Activated T-helper 17 cell treated with anti-CD3 and anti-CD28 coated beads, Interleukin-2, amount 50 U/mL, for 72 hours (primary cell): Measurements from ENCODE around the gene TMEM245. TPM values are rescaled to one million over a fixed set of nuclear protein-coding genes. Genes with fewer than 3 reads are reported as not detected.
A peak's percentile ranks its signal among the peaks of the same experiment; 100 is the strongest.

Experiments
- ATAC-seq: fragments of 150-1000 bp; cut with Tn5 transposase; replicated peaks from 2 replicates; pipeline ENCODE4 v1.10.0; 2021; ENCODE audit warnings: mild to moderate bottlenecking, moderate library complexity
- H3K27ac Mint-ChIP-seq: one replicate; pipeline ENCODE4 v1.8.0; 2022; ENCODE audit warnings: mixed read lengths
- H3K27me3 Mint-ChIP-seq: one replicate; pipeline ENCODE4 v1.8.0; 2022; ENCODE audit warnings: mixed read lengths
- H3K36me3 Mint-ChIP-seq: one replicate; pipeline ENCODE4 v1.8.0; 2022; ENCODE audit warnings: low read depth, mild to moderate bottlenecking, mixed read lengths
- H3K4me1 Mint-ChIP-seq: one replicate; pipeline ENCODE4 v1.8.0; 2022; ENCODE audit warnings: mixed read lengths
- H3K4me3 Mint-ChIP-seq: one replicate; pipeline ENCODE4 v1.8.0; 2022; ENCODE audit warnings: mild to moderate bottlenecking, mixed read lengths
- H3K9me3 Mint-ChIP-seq: one replicate; pipeline ENCODE4 v1.8.0; 2022; ENCODE audit warnings: mixed read lengths
- total RNA-seq, 2 donors: library from RNA; stranded (reverse); gene quantifications; one replicate each; pipeline ENCODE4 v1.2.3, GENCODE V29; 2022

Gene TMEM245
- total RNA-seq, 2 donors from 2014 or later, result 19.3 to 22.3 TPM

DNA sequence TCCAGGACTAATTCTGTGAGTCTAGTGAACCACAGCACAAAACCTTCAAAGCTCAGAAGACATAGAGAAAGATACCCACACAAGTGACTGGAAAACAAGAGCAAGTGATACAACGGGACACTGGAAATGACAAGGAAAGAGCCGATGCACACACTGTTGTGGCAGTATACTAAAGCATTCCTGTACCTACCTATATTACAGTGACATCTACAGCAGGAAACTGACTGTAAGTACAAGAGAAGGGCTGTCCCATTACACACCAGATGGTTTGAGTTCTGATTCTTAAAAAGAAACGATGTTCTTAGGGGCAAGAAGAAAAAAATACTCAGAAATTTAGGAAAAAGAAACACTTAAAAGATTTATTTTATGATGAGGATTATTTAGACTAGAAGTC, 18.5 kb downstream of the TMEM245 start:
- Mint-ChIP-seq H3K27me3 (no peaks in the 10 kb centered on the region), H3K36me3 (peaks cover 40% of the 10 kb centered on the region), H3K4me3 (peak overlapping the region; percentile 54), H3K27ac (peak overlapping the region; percentile 64), H3K9me3 (peaks cover 3% of the 10 kb centered on the region), H3K4me1 (peaks cover 49% of the 10 kb centered on the region)
- peak; percentile 49 for ATAC-seq

DNA sequence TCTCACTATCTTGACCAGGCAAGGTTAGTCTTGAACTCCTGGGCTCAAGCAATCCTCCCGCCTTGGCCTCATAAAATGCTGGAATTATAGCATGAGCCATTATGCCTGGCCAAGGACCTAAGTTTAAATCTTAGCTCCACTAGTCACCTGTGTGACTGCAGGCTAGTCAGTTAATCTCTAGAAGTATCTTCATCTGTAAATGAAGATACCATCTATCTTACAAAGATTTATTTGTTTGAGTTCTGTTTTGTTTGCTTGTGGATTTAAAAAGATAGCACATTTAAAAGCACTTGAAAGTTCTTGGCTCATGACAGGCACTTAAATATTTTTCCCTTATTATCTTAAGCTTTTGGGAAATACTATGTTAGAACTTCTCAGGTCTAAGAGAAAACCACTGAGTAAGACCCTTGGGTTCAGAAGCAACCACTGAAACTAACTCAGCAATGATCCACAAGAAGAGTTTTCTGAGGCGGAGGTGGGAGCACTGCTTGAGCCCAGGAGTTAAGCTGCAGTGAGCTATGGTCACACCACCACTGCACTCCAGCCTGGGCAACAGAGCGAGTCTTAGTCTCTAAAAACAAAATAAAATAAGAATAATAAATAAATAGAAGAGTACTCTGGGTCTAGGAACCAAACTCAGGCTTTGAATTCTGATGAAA, 19.1 kb downstream of the TMEM245 start:
- Mint-ChIP-seq H3K4me1 (peaks cover 53% of the 10 kb centered on the region), H3K4me3 (peak overlapping the region; percentile 54), H3K36me3 (peaks cover 37% of the 10 kb centered on the region), H3K9me3 (peaks cover 3% of the 10 kb centered on the region), H3K27me3 (no peaks in the 10 kb centered on the region), H3K27ac (peak overlapping the region; percentile 64)
- peak; percentile 17 for ATAC-seq

DNA sequence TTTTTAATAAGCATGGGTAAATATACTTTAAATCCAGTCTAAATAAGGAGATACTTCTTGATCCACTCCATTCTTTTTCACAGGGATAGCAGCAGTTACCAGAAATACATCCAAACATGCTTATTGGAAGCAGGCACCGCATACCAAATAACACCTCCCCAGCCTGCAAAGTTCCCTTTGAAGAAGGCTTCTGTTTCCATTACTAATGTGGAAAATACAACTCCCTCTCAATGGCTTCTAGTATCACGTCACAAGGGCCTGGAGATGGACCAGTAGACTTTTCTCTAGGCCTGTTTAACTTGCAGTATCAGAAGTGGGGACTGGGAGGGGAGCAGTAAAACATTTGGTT, 20.8 kb downstream of the TMEM245 start:
- H3K27ac Mint-ChIP-seq, result peak overlapping the region; percentile 80
- H3K4me3 Mint-ChIP-seq, result peak overlapping the region; percentile 54
- peaks cover 3% of the 10 kb centered on the region for H3K9me3 Mint-ChIP-seq
- no peaks in the 10 kb centered on the region for H3K27me3 Mint-ChIP-seq
- H3K36me3 Mint-ChIP-seq, result peaks cover 35% of the 10 kb centered on the region
- H3K4me1 Mint-ChIP-seq, result peaks cover 60% of the 10 kb centered on the region
- no peak for ATAC-seq

DNA sequence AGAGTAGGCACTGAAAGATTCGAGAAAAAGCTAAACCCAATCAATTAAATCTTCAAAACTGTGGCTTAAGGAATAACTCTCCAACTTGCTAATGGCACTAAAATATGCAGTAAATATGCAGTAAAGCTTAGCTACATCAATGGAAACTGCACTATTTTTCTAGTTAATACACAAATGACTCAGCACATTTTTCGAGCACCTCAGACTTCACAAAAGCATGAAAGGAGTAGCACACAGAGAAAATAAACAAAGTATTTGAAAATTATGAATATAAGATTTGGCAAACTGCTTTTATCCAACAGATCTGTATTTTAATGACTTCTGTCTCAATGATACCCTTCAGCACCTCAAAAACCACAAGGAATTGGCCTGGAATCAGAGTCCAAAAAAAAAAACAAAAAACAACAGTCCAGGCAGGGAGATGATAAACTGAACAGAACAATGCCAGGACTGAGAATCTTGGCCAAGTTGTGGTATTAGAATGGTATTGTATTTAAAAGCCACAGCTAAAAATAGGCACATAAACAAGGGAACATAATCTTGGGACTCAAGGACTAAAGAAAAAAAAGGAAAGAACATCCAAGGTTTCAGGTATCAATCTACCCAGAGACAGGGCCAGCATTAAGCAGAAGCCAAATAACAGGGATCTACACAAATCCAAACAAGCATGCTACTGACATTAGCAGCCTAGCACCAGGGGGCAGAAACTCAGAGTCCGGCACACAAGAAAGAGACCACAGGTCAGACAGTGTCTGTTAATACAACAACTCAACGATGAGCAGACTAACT, 21.4 kb downstream of the TMEM245 start:
- Mint-ChIP-seq H3K9me3 (peaks cover under 1% of the 10 kb centered on the region), H3K36me3 (peaks cover 35% of the 10 kb centered on the region)

DNA sequence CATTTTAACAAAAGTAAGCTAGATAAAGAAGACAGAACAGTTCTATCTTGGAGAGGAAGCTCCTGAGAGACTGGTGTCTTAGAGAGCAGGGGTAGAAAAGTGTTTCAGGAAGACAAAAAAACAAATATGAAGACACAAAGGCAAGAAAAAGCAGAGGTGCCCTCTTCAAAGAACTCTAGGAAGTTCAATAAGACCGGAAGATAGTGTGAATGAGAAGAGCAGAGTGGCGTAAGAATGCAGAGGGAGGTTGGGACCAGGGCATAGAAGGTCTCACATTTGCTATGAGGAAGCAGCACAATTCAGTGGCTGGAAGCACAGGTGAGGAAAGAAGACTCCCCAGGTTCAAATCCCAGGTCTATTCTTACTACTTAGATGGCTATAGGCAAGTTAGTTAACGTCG, 22.6 kb downstream of the TMEM245 start:
- Mint-ChIP-seq H3K4me1 (peaks cover 59% of the 10 kb centered on the region), H3K27me3 (no peaks in the 10 kb centered on the region), H3K27ac (peak overlapping the region; percentile 46), H3K36me3 (peaks cover 38% of the 10 kb centered on the region), H3K9me3 (no peaks in the 10 kb centered on the region), H3K4me3 (peak overlapping the region; percentile 3)
- no peak for ATAC-seq

More for the DNA sequence above, 21.4 kb downstream of the TMEM245 start:
- Mint-ChIP-seq H3K27ac (peak overlapping the region; percentile 80), H3K4me3 (peak overlapping the region; percentile 54), H3K4me1 (peaks cover 57% of the 10 kb centered on the region), H3K27me3 (no peaks in the 10 kb centered on the region)
- ATAC-seq, result no peak

DNA sequence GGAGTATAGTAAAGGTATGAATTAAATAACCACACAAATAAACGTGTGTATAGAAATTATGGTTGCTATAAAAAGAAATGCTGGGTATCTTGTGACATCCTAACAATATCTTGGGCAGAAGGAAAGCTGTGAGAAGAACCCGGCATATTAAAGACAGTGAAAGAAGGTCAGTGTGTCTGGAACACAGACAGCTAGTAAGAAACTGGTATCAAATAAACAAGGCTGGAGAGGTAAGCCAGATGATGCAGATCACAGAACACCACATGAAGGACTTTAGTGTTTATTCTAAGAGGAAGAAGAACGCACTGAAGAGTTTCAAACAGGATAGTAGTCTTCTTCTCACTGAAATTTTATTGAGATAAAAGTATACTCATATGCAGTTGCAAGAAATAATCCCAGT, 24.4 kb downstream of the TMEM245 start:
- H3K4me3 Mint-ChIP-seq, result no peak overlapping the region
- H3K36me3 Mint-ChIP-seq, result peaks cover 50% of the 10 kb centered on the region
- H3K4me1 Mint-ChIP-seq, result peaks cover 48% of the 10 kb centered on the region
- H3K9me3 Mint-ChIP-seq, result no peaks in the 10 kb centered on the region
- H3K27me3 Mint-ChIP-seq, result no peaks in the 10 kb centered on the region
- H3K27ac Mint-ChIP-seq, result no peak overlapping the region
- no peak for ATAC-seq

DNA sequence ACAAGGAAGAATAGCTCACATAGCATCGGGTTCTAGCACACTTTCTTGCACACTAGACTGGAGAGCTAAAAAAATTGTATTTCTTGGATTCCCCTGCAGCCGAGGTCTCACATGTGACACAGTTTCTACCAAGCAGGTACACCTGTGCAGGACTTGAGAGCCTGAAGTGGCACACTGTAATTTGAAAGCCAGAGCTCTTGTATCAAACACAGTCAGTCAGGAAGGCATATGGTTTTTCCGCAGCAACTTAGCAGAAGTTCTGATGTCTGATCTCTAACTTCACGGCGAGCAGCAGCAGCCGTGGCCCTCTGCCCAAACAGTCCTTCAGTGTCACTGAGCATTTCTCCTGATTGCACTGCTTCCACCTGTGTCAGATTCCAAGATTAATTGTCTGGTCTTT, 25.5 kb downstream of the TMEM245 start:
- H3K36me3 Mint-ChIP-seq, result peaks cover 60% of the 10 kb centered on the region
- H3K27ac Mint-ChIP-seq, result peak overlapping the region; percentile 3
- H3K4me3 Mint-ChIP-seq, result no peak overlapping the region
- no peaks in the 10 kb centered on the region for H3K27me3 Mint-ChIP-seq
- no peak for ATAC-seq
- peaks cover 48% of the 10 kb centered on the region for H3K4me1 Mint-ChIP-seq
- no peaks in the 10 kb centered on the region for H3K9me3 Mint-ChIP-seq

DNA sequence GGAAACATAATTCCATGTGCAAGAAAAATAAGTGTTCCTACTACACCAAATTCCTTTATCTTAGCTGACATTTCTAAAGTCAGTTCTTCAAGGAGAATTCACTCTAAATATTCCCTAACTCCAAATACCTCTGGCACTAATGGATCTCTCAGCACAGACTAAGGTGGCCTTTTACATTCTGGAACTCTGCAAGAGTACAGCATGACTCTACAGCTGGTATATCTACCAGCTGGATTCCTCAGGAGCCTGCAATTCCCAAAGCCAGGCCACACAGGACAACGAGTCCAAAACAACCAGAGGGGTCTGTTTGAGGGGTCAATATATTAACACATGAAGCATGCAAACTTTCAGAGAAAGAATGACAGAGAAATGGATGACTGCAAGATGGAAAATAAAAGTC, 27.2 kb downstream of the TMEM245 start:
- H3K36me3 Mint-ChIP-seq, result peaks cover 77% of the 10 kb centered on the region
- H3K9me3 Mint-ChIP-seq, result no peaks in the 10 kb centered on the region
- peak overlapping the region; percentile 56 for H3K27ac Mint-ChIP-seq
- H3K4me3 Mint-ChIP-seq, result peak overlapping the region; percentile 26
- no peak for ATAC-seq
- H3K27me3 Mint-ChIP-seq, result no peaks in the 10 kb centered on the region
- H3K4me1 Mint-ChIP-seq, result peaks cover 32% of the 10 kb centered on the region

DNA sequence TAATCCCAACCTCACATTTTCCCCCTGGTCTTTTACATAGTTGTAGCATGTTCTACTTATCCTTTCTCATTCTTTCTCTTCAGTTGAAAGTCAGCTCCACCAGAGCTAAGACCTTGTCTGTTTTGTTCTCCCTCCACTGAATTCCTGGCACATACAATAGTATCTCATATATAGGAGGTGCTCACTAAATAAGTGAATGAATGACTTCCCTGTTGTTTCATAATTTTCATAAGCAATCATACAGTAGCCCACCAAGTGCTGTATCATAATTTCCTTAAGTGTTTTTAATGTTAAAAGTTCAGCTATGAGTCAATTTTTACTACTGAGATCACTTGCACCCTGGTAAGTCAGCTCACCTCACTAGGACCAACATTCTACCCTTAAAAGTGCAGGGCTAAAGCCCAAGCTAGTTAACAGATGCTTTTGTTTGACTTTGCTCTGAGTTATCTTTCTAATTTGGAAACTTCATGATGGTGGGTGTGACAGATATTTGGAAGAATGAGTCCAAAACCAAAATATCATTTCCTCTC, 27.6 kb downstream of the TMEM245 start:
- no peaks in the 10 kb centered on the region for H3K9me3 Mint-ChIP-seq
- ATAC-seq, result peak; percentile 94
- H3K4me1 Mint-ChIP-seq, result peaks cover 30% of the 10 kb centered on the region
- H3K36me3 Mint-ChIP-seq, result peaks cover 82% of the 10 kb centered on the region
- H3K27me3 Mint-ChIP-seq, result no peaks in the 10 kb centered on the region
- H3K4me3 Mint-ChIP-seq, result peak overlapping the region; percentile 26
- peak overlapping the region; percentile 56 for H3K27ac Mint-ChIP-seq

DNA sequence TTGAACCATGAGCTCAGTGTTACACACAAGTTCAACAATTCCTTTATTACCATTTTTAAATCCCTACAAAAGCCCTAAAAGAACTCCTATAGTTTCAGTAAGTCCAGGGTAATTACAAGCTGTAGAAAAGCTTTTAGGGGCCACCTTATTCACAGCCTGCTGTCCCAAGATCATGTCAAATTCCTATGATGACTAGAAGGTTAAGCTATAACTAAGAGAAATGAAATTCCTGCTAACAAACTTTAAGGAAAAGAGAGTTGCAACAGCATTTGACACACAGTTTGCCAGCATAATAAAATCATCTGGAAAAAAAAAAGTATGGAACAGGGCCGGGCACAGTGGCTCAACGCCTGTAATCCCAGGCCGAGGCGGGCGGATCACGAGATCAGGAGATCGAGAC, 31.5 kb downstream of the TMEM245 start:
- no peak overlapping the region for H3K4me3 Mint-ChIP-seq
- ATAC-seq, result no peak
- no peaks in the 10 kb centered on the region for H3K9me3 Mint-ChIP-seq
- no peaks in the 10 kb centered on the region for H3K27me3 Mint-ChIP-seq
- H3K27ac Mint-ChIP-seq, result no peak overlapping the region
- H3K4me1 Mint-ChIP-seq, result peaks cover 14% of the 10 kb centered on the region
- H3K36me3 Mint-ChIP-seq, result peaks cover 99% of the 10 kb centered on the region

DNA sequence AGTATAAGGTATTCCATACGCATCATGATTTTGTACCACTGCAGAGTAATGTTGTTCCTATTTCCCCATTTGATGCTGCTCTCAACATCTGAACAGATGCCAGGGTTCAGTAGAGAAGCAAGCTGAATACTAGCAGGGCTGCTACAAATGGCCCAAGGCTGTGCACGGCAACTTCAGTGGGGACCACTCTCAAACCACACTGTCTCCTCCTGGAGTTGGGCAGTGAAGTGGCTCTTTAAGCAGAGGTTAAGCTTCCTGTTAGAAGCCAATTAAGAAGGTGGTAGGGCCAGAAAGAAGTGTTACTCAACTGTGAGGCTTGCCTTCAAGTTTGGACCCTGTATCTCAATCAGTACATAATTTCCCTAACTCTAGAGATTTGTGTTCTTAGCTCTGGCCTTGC, 32.0 kb downstream of the TMEM245 start:
- Mint-ChIP-seq H3K27me3 (no peaks in the 10 kb centered on the region), H3K27ac (no peak overlapping the region), H3K4me1 (peaks cover 14% of the 10 kb centered on the region), H3K4me3 (no peak overlapping the region), H3K36me3 (peaks cover 99% of the 10 kb centered on the region), H3K9me3 (no peaks in the 10 kb centered on the region)
- ATAC-seq, result no peak

DNA sequence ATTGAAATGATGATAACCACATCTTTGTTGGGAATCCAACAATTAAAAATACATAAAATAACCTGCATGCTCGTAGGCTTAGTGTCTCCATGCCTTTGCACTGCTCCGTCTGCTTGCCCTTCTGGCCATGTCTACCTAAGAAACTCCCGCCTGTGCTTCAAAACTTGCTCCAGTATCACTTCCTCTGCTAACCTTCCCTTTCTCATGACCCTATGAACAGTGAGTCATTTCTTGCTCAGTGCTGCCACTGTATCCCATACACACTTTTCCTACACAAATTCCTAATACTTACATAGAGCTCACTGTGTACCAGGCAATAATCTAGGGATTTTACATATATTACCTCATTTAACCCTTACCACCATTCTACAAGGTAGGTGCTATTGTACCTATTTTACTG, 33.5 kb downstream of the TMEM245 start:
- peaks cover 97% of the 10 kb centered on the region for H3K36me3 Mint-ChIP-seq
- H3K4me1 Mint-ChIP-seq, result peaks cover 4% of the 10 kb centered on the region
- H3K27ac Mint-ChIP-seq, result no peak overlapping the region
- H3K4me3 Mint-ChIP-seq, result no peak overlapping the region
- no peaks in the 10 kb centered on the region for H3K9me3 Mint-ChIP-seq
- H3K27me3 Mint-ChIP-seq, result no peaks in the 10 kb centered on the region
- no peak for ATAC-seq

DNA sequence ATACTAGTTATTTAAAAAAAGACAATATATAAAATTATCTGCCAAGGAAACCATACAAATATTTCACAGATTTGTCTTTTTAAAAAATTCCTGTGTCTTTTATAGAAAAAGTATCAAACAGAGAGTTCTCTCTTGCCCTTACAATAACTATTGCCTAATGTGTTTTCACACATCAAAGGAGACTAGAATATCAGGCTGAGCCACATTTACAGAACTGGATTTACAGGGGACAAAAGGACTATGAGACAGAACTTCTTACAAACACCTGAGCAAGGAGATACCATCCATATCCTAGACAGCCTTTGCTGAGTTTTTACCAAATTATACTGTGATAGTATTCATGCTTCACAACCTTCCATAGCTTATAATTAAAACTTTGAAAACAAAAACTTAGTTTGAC, 34.2 kb downstream of the TMEM245 start:
- no peaks in the 10 kb centered on the region for H3K27me3 Mint-ChIP-seq
- H3K4me3 Mint-ChIP-seq, result no peak overlapping the region
- H3K4me1 Mint-ChIP-seq, result peaks cover 4% of the 10 kb centered on the region
- H3K36me3 Mint-ChIP-seq, result peaks cover 97% of the 10 kb centered on the region
- H3K27ac Mint-ChIP-seq, result no peak overlapping the region
- H3K9me3 Mint-ChIP-seq, result no peaks in the 10 kb centered on the region
- ATAC-seq, result no peak

DNA sequence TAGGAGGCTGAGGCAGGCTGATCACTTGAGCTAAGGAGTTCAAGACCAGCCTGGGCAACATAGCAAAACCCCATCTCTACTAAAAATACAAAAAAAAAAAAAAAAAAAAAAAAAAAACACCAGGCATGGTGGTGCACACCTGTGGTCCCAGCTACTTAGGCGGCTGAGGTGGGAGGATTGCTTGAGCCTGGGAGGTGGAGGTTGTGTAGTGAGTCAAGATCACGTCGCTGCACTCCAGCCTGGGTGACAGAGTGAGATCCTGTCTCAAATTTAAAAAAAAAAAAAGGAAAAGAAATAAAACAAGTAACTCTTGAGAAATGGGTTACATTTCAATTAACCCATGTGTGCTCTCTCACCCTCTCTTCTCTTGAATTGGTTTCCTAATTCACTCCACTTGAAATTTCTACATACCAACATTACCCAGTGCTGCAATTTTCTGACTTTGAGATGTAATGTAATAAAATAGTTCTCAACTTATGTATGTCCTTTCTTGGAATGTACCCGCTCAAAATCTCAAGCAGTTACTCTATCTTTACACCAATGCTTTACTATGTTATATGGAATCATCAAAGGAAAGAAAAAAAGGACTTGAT, 35.8 kb downstream of the TMEM245 start:
- peaks cover 4% of the 10 kb centered on the region for H3K4me1 Mint-ChIP-seq

DNA sequence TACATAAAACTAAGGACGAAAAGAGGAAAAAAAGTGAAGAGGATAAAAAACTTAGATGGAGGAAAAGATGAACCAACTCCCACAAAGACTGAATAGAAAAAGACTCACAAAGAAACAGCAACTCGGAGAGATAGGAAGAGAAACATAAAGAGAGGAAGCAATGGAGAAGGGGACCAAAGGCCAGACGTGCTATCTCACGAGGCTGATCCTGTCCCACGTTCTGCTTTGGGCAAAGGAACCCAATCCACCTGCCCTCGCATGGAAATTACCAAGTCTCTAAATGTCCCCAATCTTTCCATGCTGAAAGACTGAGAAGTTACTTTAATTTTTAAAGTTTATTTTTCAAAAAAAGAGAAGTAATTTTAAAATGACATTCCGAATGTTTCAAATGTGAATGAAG, 36.6 kb downstream of the TMEM245 start:
- Mint-ChIP-seq H3K4me3 (no peak overlapping the region), H3K27me3 (no peaks in the 10 kb centered on the region), H3K4me1 (peaks cover 4% of the 10 kb centered on the region), H3K9me3 (no peaks in the 10 kb centered on the region), H3K27ac (no peak overlapping the region), H3K36me3 (peaks cover 98% of the 10 kb centered on the region)
- ATAC-seq, result no peak

More for the DNA sequence above, 35.8 kb downstream of the TMEM245 start:
- no peak for ATAC-seq
- Mint-ChIP-seq H3K4me3 (no peak overlapping the region), H3K9me3 (no peaks in the 10 kb centered on the region), H3K27ac (no peak overlapping the region), H3K36me3 (peaks cover 98% of the 10 kb centered on the region), H3K27me3 (no peaks in the 10 kb centered on the region)
